ENCODE measurements around the gene KIF25. TPM values are rescaled to one million over a fixed set of nuclear protein-coding genes. Genes with fewer than 3 reads are reported as not detected.

The KIF25 gene
- total RNA-seq, 1 donor from 2014 or later = not detected

DNA sequence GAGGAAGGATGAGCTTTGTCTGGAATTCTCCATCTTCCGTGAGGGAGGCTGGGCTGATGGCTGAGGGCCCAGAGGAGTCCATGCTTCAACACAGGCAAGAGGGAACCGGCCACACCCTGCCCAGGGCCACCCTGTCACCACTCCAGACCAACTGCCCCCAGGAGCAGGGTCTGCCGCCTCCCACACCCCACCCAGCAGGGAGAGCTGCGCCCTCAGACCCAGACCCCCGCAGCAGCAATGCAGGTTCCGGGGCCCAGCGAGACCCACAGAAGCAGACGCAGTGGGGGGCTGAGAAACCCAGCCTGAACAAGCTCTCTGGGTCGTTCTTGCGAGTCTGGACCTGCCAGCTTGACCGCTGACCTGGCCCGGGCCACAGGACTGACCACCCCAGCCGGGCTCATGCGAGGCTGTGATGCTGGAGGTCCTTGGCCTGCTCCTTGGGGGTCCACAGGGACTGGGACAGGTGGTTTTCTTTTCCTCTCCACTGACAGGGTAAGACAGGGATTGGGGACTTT lies 56.5 kb downstream of the KIF25 start:
- Histone ChIP-seq H3K27ac (no peak overlapping the region), H3K9me3 (no peaks in the 10 kb centered on the region), H3K4me3 (no peak overlapping the region), H3K27me3 (no peaks in the 10 kb centered on the region), H3K4me1 (peaks cover 7% of the 10 kb centered on the region), H3K36me3 (no peaks in the 10 kb centered on the region)
- intact Hi-C loops (cut with DNase I) = no loop called here
- TF ChIP-seq CTCF (IDR thresholded peaks at IDR 0.05) (no peak), POLR2A (IDR thresholded peaks at IDR 0.05) (no peak), POLR2AphosphoS5 (IDR thresholded peaks at IDR 0.05; ENCODE audit: insufficient read depth in 1 of 2, low read depth in 1 of 2) (no peak)
- DNase-seq (ENCODE audit: extremely low spot score in 2 of 2) = no peak

GRCh38 chr6:168054765-168055560 lies 57.5 kb downstream of the KIF25 start:
- DNase-seq (ENCODE audit: extremely low spot score in 2 of 2) = no peak
- Histone ChIP-seq H3K4me1 (peaks cover 7% of the 10 kb centered on the region), H3K4me3 (no peak overlapping the region), H3K9me3 (no peaks in the 10 kb centered on the region), H3K36me3 (no peaks in the 10 kb centered on the region), H3K27me3 (no peaks in the 10 kb centered on the region), H3K27ac (no peak overlapping the region)
- intact Hi-C loops (cut with DNase I) = no loop called here
- TF ChIP-seq CTCF (IDR thresholded peaks at IDR 0.05) (no peak), POLR2AphosphoS5 (IDR thresholded peaks at IDR 0.05; ENCODE audit: insufficient read depth in 1 of 2, low read depth in 1 of 2) (no peak), POLR2A (IDR thresholded peaks at IDR 0.05) (no peak)

GRCh38 chr6:168055696-168056489 lies 58.4 kb downstream of the KIF25 start:
- no peak for DNase-seq (ENCODE audit: extremely low spot score in 2 of 2)

DNA sequence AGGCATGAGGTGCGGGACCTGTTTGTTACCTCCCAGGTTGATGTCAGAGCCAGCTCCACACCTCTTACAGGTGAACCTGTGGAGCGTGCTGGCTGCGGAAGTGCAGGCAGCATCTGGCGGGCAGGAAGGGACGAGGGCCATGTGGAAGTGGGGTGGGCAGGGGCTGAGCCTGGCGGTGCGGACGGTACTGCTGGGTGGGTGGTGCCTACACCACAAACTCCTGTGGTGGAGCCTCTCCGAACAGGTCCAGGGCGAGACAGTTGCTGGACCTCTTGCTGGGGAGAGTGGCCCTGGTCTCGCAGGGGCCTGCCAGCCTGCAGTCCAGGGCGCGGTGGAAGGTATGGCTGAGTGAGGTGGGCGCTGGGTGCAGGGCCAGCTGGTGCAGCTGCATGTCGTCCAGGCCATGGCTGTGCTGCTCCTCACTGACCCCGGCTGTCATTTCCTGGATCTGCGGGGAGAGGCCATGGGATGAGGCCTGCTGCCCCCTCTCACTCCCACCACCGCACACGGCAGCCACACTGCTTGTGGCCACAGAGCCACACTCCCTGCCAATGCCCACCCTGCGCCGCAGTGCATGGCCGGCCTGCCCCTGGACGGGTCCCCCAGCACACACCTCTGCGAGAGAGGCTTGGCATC lies 59.5 kb downstream of the KIF25 start:
- peaks cover 13% of the 10 kb centered on the region for H3K4me1 ChIP-seq
- intact Hi-C loops (cut with DNase I) = no loop called here
- TF ChIP-seq POLR2A (IDR thresholded peaks at IDR 0.05) (no peak), CTCF (IDR thresholded peaks at IDR 0.05) (no peak), POLR2AphosphoS5 (IDR thresholded peaks at IDR 0.05; ENCODE audit: insufficient read depth in 1 of 2, low read depth in 1 of 2) (no peak)
- no peaks in the 10 kb centered on the region for H3K36me3 ChIP-seq
- no peak overlapping the region for H3K4me3 ChIP-seq
- H3K9me3 ChIP-seq = no peaks in the 10 kb centered on the region
- no peaks in the 10 kb centered on the region for H3K27me3 ChIP-seq
- DNase-seq (ENCODE audit: extremely low spot score in 2 of 2) = no peak
- H3K27ac ChIP-seq = no peak overlapping the region

More at GRCh38 chr6:168055696-168056489, 58.4 kb downstream of the KIF25 start:
- H3K4me3 ChIP-seq = no peak overlapping the region
- H3K27me3 ChIP-seq = no peaks in the 10 kb centered on the region
- no peak overlapping the region for H3K27ac ChIP-seq
- TF ChIP-seq POLR2AphosphoS5 (IDR thresholded peaks at IDR 0.05; ENCODE audit: insufficient read depth in 1 of 2, low read depth in 1 of 2) = no peak
- TF ChIP-seq CTCF (IDR thresholded peaks at IDR 0.05) = no peak
- TF ChIP-seq POLR2A (IDR thresholded peaks at IDR 0.05) = no peak
- intact Hi-C loops (cut with DNase I) = no loop called here
- no peaks in the 10 kb centered on the region for H3K9me3 ChIP-seq
- no peaks in the 10 kb centered on the region for H3K36me3 ChIP-seq
- H3K4me1 ChIP-seq = peaks cover 13% of the 10 kb centered on the region

Measured in vagina (tissue), 2 donors.